SJCRH30 (cell line): Measurements from ENCODE around the gene ADAMTS19. TPM values are rescaled to one million over a fixed set of nuclear protein-coding genes. Genes with fewer than 3 reads are reported as not detected.

Experiments used
- DNase-seq, 2 experiments: peaks; one replicate each; pipeline ENCODE4 v3.0.0-alpha.2; 2015 to 2020
- H3K27ac ChIP-seq: fragments of 250-450 bp; sonication (Bioruptor Pico); 2 replicates; pipeline ENCODE4 v1.5.1; 2020; ENCODE audit warnings: mild to moderate bottlenecking, moderate library complexity
- H3K27me3 ChIP-seq: fragments of 250-450 bp; sonication (Bioruptor Pico); 2 replicates; pipeline ENCODE4 v1.5.1; 2020; ENCODE audit warnings: mild to moderate bottlenecking, moderate library complexity
- H3K36me3 ChIP-seq: fragments of 250-450 bp; sonication (Bioruptor Pico); 2 replicates; pipeline ENCODE4 v1.5.1; 2020; ENCODE audit warnings: mild to moderate bottlenecking, moderate library complexity
- H3K4me1 ChIP-seq: fragments of 250-450 bp; sonication (Bioruptor Pico); 2 replicates; pipeline ENCODE4 v1.5.1; 2020; ENCODE audit warnings: mild to moderate bottlenecking, moderate library complexity
- H3K4me3 ChIP-seq: fragments of 250-450 bp; sonication (Bioruptor Pico); 2 replicates; pipeline ENCODE4 v1.5.1; 2020; ENCODE audit warnings: mild to moderate bottlenecking, moderate library complexity
- H3K9me3 ChIP-seq: fragments of 250-450 bp; sonication (Bioruptor Pico); replicated peaks from 2 replicates; pipeline ENCODE4 v1.5.1; 2020; ENCODE audit warnings: mild to moderate bottlenecking, moderate library complexity
- total RNA-seq: library from RNA; depleted of rRNA; stranded (reverse); fragments of >200 nt; shearing (Covaris generic); gene quantifications from 2 replicates; pipeline ENCODE4 v1.2.3, GENCODE V29; 2014

The ADAMTS19 gene
- total RNA-seq, 1 experiment from 2014 or later: 0.02 TPM

DNA sequence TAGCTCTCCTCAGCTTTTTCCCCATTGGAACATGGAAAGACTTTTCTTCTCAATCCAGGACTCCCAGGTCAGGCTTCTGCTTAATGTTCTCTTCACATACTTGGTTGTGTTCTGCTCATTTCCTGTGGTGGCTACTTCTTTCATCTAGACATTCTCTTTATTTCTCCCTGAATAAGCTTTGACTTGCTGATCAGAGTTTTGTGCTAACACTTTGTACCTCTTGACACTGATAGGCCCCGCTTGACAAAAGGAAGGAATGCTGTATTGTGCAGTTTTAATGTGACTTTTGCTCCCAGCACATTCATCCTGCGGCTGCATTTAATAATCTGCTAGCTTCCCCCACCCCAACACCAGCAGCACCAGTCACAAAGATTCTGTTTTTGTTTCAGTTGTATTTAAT, 196.9 kb downstream of the ADAMTS19 start:
- Histone ChIP-seq H3K4me3 (no peak overlapping the region), H3K27me3 (no peaks in the 10 kb centered on the region), H3K36me3 (no peaks in the 10 kb centered on the region), H3K27ac (no peak overlapping the region), H3K9me3 (no peaks in the 10 kb centered on the region), H3K4me1 (no peaks in the 10 kb centered on the region)
- no peak for DNase-seq

DNA sequence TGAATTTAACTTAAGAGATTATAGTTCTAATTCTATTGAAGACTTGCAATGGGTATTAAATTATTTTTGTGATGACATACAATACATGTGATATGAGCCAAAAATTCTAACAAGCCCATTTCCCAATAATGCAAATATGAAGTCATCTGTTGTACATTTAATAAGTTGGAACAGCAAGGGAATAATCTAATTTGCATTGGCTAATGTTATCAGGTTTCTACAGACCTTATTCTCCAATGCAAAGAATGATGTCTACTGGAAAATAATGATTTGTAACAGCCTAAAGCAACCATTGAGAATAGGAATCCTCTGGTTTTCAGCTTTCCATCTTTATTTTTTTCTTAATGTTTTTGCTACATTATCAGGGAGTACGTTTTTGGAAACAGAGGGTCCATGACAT, 198.7 kb downstream of the ADAMTS19 start:
- Histone ChIP-seq H3K36me3 (no peaks in the 10 kb centered on the region), H3K4me1 (no peaks in the 10 kb centered on the region), H3K27ac (no peak overlapping the region), H3K4me3 (no peak overlapping the region), H3K27me3 (no peaks in the 10 kb centered on the region), H3K9me3 (no peaks in the 10 kb centered on the region)
- no peak for DNase-seq

GRCh38 chr5:129661366-129662035, 201.4 kb downstream of the ADAMTS19 start:
- Histone ChIP-seq H3K4me1 (no peaks in the 10 kb centered on the region), H3K27me3 (no peaks in the 10 kb centered on the region), H3K27ac (no peak overlapping the region), H3K4me3 (no peak overlapping the region), H3K36me3 (no peaks in the 10 kb centered on the region), H3K9me3 (no peaks in the 10 kb centered on the region)
- DNase-seq: no peak

- H3K36me3 ChIP-seq: no peaks in the 10 kb centered on the region
- no peak overlapping the region for H3K4me3 ChIP-seq
- no peaks in the 10 kb centered on the region for H3K4me1 ChIP-seq
- H3K9me3 ChIP-seq: no peaks in the 10 kb centered on the region
- no peaks in the 10 kb centered on the region for H3K27me3 ChIP-seq
- DNase-seq: peak; percentile 47 to 71
- H3K27ac ChIP-seq: no peak overlapping the region
Measured at GRCh38 chr5:129664336-129664937, 204.3 kb downstream of the ADAMTS19 start.

GRCh38 chr5:129670957-129671500, 210.9 kb downstream of the ADAMTS19 start:
- H3K27me3 ChIP-seq: no peaks in the 10 kb centered on the region
- H3K27ac ChIP-seq: no peak overlapping the region
- H3K4me1 ChIP-seq: no peaks in the 10 kb centered on the region
- no peak overlapping the region for H3K4me3 ChIP-seq
- no peaks in the 10 kb centered on the region for H3K9me3 ChIP-seq
- no peaks in the 10 kb centered on the region for H3K36me3 ChIP-seq
- no peak for DNase-seq

DNA sequence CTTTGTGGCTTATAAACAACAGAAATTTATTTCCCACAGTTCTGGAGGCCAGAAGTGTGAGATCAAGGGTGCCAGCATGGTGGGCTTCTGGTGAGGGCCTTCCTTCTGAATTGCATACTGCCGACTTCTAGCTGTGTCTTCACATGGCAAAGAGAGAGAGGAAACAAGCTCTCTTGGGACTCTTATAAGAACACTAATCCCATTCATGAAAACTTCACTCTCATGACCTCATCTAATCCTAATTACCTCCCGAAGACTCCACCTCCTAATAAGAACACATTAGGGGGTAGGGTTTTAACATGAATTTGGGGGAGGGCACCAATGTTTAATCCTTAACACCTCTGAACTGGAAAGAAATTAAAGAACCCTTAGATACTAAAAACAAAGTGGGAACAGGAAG, 211.9 kb downstream of the ADAMTS19 start:
- H3K4me3 ChIP-seq: no peak overlapping the region
- no peaks in the 10 kb centered on the region for H3K27me3 ChIP-seq
- no peaks in the 10 kb centered on the region for H3K4me1 ChIP-seq
- no peaks in the 10 kb centered on the region for H3K9me3 ChIP-seq
- no peak overlapping the region for H3K27ac ChIP-seq
- no peaks in the 10 kb centered on the region for H3K36me3 ChIP-seq
- no peak for DNase-seq

DNA sequence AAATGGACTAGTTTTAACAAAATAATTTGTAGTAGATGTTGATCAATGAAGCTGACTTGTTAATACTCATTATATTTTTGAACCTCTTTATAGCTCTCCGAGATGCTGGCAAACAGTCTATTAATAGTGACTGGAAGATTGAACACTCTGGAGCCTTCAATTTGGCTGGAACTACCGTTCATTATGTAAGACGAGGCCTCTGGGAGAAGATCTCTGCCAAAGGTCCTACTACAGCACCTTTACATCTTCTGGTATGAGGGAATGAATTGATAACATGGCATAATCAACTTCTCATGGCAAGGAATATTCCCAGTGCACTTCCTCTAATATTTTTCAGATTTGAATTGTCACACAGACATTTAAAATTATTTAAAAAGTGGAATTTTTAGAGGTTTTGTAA, 219.6 kb downstream of the ADAMTS19 start:
- Histone ChIP-seq H3K9me3 (no peaks in the 10 kb centered on the region), H3K27ac (no peak overlapping the region), H3K27me3 (no peaks in the 10 kb centered on the region), H3K4me1 (no peaks in the 10 kb centered on the region), H3K4me3 (no peak overlapping the region), H3K36me3 (no peaks in the 10 kb centered on the region)
- DNase-seq: no peak

GRCh38 chr5:129687941-129688340, 227.8 kb downstream of the ADAMTS19 start:
- H3K9me3 ChIP-seq: no peaks in the 10 kb centered on the region
- no peak overlapping the region for H3K4me3 ChIP-seq
- H3K4me1 ChIP-seq: no peaks in the 10 kb centered on the region
- DNase-seq: no peak
- H3K36me3 ChIP-seq: no peaks in the 10 kb centered on the region
- H3K27ac ChIP-seq: no peak overlapping the region
- H3K27me3 ChIP-seq: no peaks in the 10 kb centered on the region

GRCh38 chr5:129689045-129689444, 228.9 kb downstream of the ADAMTS19 start:
- Histone ChIP-seq H3K4me3 (no peak overlapping the region), H3K4me1 (no peaks in the 10 kb centered on the region), H3K36me3 (no peaks in the 10 kb centered on the region), H3K27me3 (no peaks in the 10 kb centered on the region), H3K9me3 (no peaks in the 10 kb centered on the region), H3K27ac (no peak overlapping the region)
- DNase-seq: no peak

DNA sequence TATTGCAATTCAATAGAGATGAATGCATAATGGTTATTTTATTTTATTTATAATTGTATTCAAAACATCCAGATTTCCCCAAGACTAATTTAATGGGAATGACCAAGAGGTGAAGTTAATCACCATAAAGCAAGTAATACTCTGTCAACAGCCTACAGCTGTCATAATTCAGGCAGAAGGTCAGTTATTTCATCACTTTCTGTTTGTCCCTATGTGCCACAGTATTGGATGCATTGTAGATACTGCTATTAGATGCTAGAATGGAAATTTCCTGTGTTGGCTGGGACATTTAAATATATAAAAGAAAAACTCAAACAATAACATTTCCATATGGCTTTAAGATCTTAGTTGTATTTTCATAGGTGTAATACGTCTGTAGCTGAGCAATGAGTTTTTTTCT, 231.1 kb downstream of the ADAMTS19 start:
- no peak for DNase-seq
- no peaks in the 10 kb centered on the region for H3K4me1 ChIP-seq
- H3K36me3 ChIP-seq: no peaks in the 10 kb centered on the region
- no peaks in the 10 kb centered on the region for H3K9me3 ChIP-seq
- no peaks in the 10 kb centered on the region for H3K27me3 ChIP-seq
- no peak overlapping the region for H3K4me3 ChIP-seq
- no peak overlapping the region for H3K27ac ChIP-seq

- no peaks in the 10 kb centered on the region for H3K4me1 ChIP-seq
- no peak overlapping the region for H3K27ac ChIP-seq
- H3K36me3 ChIP-seq: no peaks in the 10 kb centered on the region
- H3K9me3 ChIP-seq: no peaks in the 10 kb centered on the region
- H3K4me3 ChIP-seq: no peak overlapping the region
- H3K27me3 ChIP-seq: no peaks in the 10 kb centered on the region
- DNase-seq: no peak
Measured at GRCh38 chr5:129696636-129697035, 236.5 kb downstream of the ADAMTS19 start.

- DNase-seq: no peak
- Histone ChIP-seq H3K36me3 (no peaks in the 10 kb centered on the region), H3K9me3 (no peaks in the 10 kb centered on the region), H3K4me1 (no peaks in the 10 kb centered on the region), H3K4me3 (no peak overlapping the region), H3K27ac (no peak overlapping the region), H3K27me3 (no peaks in the 10 kb centered on the region)
Measured at GRCh38 chr5:129698661-129699060, 238.6 kb downstream of the ADAMTS19 start.

DNA sequence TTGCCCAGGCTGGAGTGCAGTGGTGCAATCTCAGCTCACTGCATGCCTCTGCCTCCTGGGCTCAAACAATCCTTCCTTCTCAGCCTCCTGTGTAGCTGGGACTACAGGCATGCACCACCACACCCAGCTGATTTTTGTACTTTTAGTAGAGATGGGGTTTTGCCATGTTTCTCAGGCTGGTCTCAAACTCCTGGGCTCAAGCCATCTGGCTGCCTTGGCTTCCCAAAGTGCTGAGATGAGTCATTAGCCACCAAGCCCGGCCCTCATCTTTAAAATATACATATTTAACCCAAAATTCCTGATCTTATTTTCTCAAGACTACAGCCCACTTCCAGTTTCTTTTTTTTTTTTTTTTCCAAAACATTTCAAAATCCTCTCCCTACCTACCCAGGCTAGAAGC, 256.1 kb downstream of the ADAMTS19 start:
- Histone ChIP-seq H3K27ac (no peak overlapping the region), H3K36me3 (no peaks in the 10 kb centered on the region)
- DNase-seq: no peak

DNA sequence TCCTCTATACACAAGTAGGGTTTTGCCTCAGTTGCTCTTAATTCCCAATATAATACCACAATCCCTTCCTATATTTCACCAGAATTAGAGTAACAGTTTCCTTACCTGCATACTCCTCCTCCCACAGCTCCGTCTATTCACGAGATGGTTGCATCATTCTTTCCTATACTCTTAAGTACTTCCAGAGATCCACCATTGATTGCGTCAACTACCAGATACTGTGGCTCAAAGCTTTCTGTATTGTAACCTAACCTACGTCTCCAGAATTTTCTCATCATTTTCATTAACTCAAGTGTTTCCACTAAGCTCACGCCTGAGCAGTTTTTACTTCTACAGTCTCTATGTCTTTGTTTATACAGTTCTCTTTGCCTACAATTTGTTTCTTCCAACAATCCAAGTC, 256.6 kb downstream of the ADAMTS19 start:
- no peak overlapping the region for H3K4me3 ChIP-seq
- no peaks in the 10 kb centered on the region for H3K27me3 ChIP-seq
- no peaks in the 10 kb centered on the region for H3K9me3 ChIP-seq
- no peak for DNase-seq
- no peaks in the 10 kb centered on the region for H3K4me1 ChIP-seq
- H3K36me3 ChIP-seq: no peaks in the 10 kb centered on the region
- H3K27ac ChIP-seq: no peak overlapping the region

More for the DNA sequence above, 256.1 kb downstream of the ADAMTS19 start:
- Histone ChIP-seq H3K4me3 (no peak overlapping the region), H3K9me3 (no peaks in the 10 kb centered on the region), H3K27me3 (no peaks in the 10 kb centered on the region), H3K4me1 (no peaks in the 10 kb centered on the region)

GRCh38 chr5:129717751-129718310, 257.7 kb downstream of the ADAMTS19 start:
- no peak for DNase-seq
- no peak overlapping the region for H3K27ac ChIP-seq
- H3K9me3 ChIP-seq: no peaks in the 10 kb centered on the region
- H3K4me3 ChIP-seq: no peak overlapping the region
- no peaks in the 10 kb centered on the region for H3K36me3 ChIP-seq
- no peaks in the 10 kb centered on the region for H3K4me1 ChIP-seq
- H3K27me3 ChIP-seq: no peaks in the 10 kb centered on the region
